Measurements from ENCODE around the gene MYBL2. TPM values are rescaled to one million over a fixed set of nuclear protein-coding genes. Genes with fewer than 3 reads are reported as not detected.

Gene MYBL2
- total RNA-seq, 1 experiment from 2014 or later, result 125 TPM

DNA sequence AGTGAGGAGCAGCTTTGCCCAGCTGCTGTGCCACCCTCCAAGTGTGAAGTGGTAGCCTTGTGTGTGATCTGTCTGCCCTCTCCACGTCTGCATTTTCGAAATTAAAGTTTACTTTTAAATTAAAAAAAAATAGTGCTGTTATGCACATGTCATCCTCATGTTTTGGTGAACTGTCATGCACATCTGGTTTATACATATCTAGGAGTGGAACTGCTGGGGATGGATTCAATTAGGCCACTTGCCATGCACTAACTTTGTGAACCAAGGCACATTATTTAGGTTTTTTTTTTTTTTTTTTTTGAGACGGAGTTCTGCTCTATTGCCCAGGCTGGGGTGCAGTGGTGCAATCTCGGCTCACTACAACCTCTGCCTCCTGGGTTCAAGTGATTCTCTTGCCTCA is 56.3 kb downstream of the MYBL2 start:
- CTCF ChIA-PET, result no interaction called here
- no TSS peak for BruUV-seq (replicated peaks)
- intact Hi-C loops (cut with micrococcal nuclease; ENCODE audit: unreplicated experiment), result no loop called here
- H3K36me3 Mint-ChIP-seq (ENCODE audit: insufficient read depth, unreplicated experiment), result no peaks in the 10 kb centered on the region
- no peaks in the 10 kb centered on the region for H3K9me3 Mint-ChIP-seq (ENCODE audit: low read depth, unreplicated experiment)
- no peak for DNase-seq
- H3K27ac Mint-ChIP-seq (ENCODE audit: unreplicated experiment), result no peak overlapping the region
- TF ChIP-seq, protein P1, sequence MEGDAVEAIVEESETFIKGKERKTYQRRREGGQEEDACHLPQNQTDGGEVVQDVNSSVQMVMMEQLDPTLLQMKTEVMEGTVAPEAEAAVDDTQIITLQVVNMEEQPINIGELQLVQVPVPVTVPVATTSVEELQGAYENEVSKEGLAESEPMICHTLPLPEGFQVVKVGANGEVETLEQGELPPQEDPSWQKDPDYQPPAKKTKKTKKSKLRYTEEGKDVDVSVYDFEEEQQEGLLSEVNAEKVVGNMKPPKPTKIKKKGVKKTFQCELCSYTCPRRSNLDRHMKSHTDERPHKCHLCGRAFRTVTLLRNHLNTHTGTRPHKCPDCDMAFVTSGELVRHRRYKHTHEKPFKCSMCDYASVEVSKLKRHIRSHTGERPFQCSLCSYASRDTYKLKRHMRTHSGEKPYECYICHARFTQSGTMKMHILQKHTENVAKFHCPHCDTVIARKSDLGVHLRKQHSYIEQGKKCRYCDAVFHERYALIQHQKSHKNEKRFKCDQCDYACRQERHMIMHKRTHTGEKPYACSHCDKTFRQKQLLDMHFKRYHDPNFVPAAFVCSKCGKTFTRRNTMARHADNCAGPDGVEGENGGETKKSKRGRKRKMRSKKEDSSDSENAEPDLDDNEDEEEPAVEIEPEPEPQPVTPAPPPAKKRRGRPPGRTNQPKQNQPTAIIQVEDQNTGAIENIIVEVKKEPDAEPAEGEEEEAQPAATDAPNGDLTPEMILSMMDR (IDR thresholded peaks at IDR 0.05; ENCODE audit: unreplicated experiment), result no peak
- H3K4me1 Mint-ChIP-seq (ENCODE audit: low read depth, unreplicated experiment), result no peaks in the 10 kb centered on the region
- no peak overlapping the region for H3K4me3 Mint-ChIP-seq (ENCODE audit: low read depth, unreplicated experiment)
- H3K27me3 Mint-ChIP-seq (ENCODE audit: unreplicated experiment), result peaks cover 13% of the 10 kb centered on the region

DNA sequence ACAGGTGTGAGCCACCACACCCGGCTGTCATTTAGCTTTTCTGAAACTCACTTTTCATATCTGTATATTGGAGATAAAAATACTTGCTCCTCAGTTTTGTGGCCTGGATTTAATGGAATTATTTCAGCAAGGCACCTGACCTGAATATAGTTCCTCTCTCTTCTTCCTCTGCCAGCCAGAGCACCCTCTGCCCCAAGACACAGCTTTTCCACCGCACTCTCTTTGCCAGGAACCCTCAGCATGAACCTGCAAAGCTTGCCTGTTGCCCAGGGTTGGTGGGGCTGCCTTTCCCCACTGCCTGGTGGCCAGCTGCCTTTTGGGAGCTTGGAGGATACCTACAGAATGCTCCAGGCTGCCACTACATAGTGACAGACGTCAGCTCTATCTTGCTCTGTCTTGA is 56.8 kb downstream of the MYBL2 start:
- no peaks in the 10 kb centered on the region for H3K9me3 Mint-ChIP-seq (ENCODE audit: low read depth, unreplicated experiment)
- H3K36me3 Mint-ChIP-seq (ENCODE audit: insufficient read depth, unreplicated experiment), result no peaks in the 10 kb centered on the region
- H3K27me3 Mint-ChIP-seq (ENCODE audit: unreplicated experiment), result peaks cover 13% of the 10 kb centered on the region
- BruUV-seq (replicated peaks), result no TSS peak
- no peak overlapping the region for H3K27ac Mint-ChIP-seq (ENCODE audit: unreplicated experiment)
- intact Hi-C loops (cut with micrococcal nuclease; ENCODE audit: unreplicated experiment), result no loop called here
- CTCF ChIA-PET, result no interaction called here
- no peak overlapping the region for H3K4me3 Mint-ChIP-seq (ENCODE audit: low read depth, unreplicated experiment)
- H3K4me1 Mint-ChIP-seq (ENCODE audit: low read depth, unreplicated experiment), result no peaks in the 10 kb centered on the region
- DNase-seq, result no peak
- TF ChIP-seq, protein P1 (IDR thresholded peaks at IDR 0.05; ENCODE audit: unreplicated experiment), result no peak

DNA sequence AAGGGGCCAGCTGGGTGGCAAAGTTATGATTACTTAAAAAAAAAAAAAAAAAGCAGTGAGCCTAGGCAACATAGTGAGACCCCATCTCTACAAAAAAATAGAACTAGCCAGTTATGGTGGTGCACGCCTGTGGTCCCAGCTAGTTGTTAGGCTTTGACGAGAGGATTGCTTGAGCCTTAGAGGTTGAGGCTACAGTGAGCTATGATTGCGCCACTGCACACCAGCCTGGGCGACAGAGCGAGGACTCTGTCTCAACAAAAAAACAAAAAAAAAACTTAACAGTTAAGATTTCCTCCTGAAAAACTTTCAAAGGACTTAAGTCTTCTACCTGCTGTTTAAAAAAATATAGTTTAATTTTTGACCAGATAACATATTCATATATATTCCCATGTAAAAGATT is 57.5 kb downstream of the MYBL2 start:
- peaks cover 13% of the 10 kb centered on the region for H3K27me3 Mint-ChIP-seq (ENCODE audit: unreplicated experiment)
- intact Hi-C loops (cut with micrococcal nuclease; ENCODE audit: unreplicated experiment), result no loop called here
- H3K36me3 Mint-ChIP-seq (ENCODE audit: insufficient read depth, unreplicated experiment), result no peaks in the 10 kb centered on the region
- CTCF ChIA-PET, result no interaction called here
- BruUV-seq (replicated peaks), result no TSS peak
- H3K4me3 Mint-ChIP-seq (ENCODE audit: low read depth, unreplicated experiment), result no peak overlapping the region
- no peaks in the 10 kb centered on the region for H3K9me3 Mint-ChIP-seq (ENCODE audit: low read depth, unreplicated experiment)
- no peak for DNase-seq
- TF ChIP-seq, protein P1 (IDR thresholded peaks at IDR 0.05; ENCODE audit: unreplicated experiment), result no peak
- H3K27ac Mint-ChIP-seq (ENCODE audit: unreplicated experiment), result no peak overlapping the region
- H3K4me1 Mint-ChIP-seq (ENCODE audit: low read depth, unreplicated experiment), result no peaks in the 10 kb centered on the region

DNA sequence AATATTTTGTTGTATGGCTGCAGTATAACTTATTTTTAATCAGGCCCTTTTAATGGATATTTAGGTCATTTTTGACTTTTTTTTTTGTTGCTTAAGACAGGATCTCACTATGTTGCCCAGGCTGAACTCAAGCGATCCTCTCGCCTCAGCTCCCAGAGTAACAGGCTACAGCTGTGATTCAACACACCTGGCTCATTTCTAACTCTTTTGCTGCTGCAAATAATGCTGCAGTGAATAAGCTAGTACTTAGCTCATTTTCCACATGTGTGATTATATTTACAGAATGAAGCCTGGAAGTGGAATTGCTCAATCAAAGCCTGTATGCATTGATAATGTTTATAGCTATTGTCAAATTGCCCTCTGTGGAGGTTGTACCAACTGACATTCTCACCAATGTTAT is 58.8 kb downstream of the MYBL2 start:
- no TSS peak for BruUV-seq (replicated peaks)
- Mint-ChIP-seq H3K27ac (ENCODE audit: unreplicated experiment) (no peak overlapping the region), H3K4me3 (ENCODE audit: low read depth, unreplicated experiment) (no peak overlapping the region), H3K9me3 (ENCODE audit: low read depth, unreplicated experiment) (no peaks in the 10 kb centered on the region), H3K4me1 (ENCODE audit: low read depth, unreplicated experiment) (no peaks in the 10 kb centered on the region), H3K36me3 (ENCODE audit: insufficient read depth, unreplicated experiment) (no peaks in the 10 kb centered on the region), H3K27me3 (ENCODE audit: unreplicated experiment) (peaks cover 19% of the 10 kb centered on the region)
- TF ChIP-seq, protein P1 (IDR thresholded peaks at IDR 0.05; ENCODE audit: unreplicated experiment), result no peak
- CTCF ChIA-PET, result interaction anchor here (0.7 kb wide), 2 partner anchors 15 to 34 kb away, joined by 3 to 4 read pairs; no protein-coding TSS in a partner anchor
- DNase-seq, result no peak
- intact Hi-C loops (cut with micrococcal nuclease; ENCODE audit: unreplicated experiment), result no loop called here

Data from Calu3 (cell line).